DMS153 treated with DMSO at 0.1 percent for 48 hours (cell line): ENCODE data around the gene UGT1A7.
"Not testable (repeated sequence)": the region's sequence is repeated elsewhere in the genome, so short reads cannot be mapped to it uniquely, and the experiment has no call there.

Experiments used
- DNase-seq: peaks from one replicate; lab custom pipeline; 2025; ENCODE audit not compliant: unreplicated experiment; lab: John Stamatoyannopoulos, UW

UGT1A7 gene

GRCh38 chr2:233681521-233682099, at the start of gene UGT1A7:
Gene UGT1A7, plus strand, starts transcription at chr2:233681901. Its CDS starts 37 bp downstream, at chr2:233681938.
- no peak for DNase-seq

GRCh38 chr2:233636306-233636705, 45.4 kb upstream of the UGT1A7 start, which contains the start of gene UGT1A10:
Gene UGT1A10, plus strand, starts transcription at chr2:233636448. Its CDS starts 75 bp downstream, at chr2:233636523.
- not testable (repeated sequence) for DNase-seq

- no peak for DNase-seq
These were observed 42.9 kb upstream of the UGT1A7 start for GRCh38 chr2:233638836-233639235.

GRCh38 chr2:233639860-233640259, 41.8 kb upstream of the UGT1A7 start:
- DNase-seq, result no peak

GRCh38 chr2:233643128-233643527, 38.6 kb upstream of the UGT1A7 start:
- DNase-seq, result no peak

GRCh38 chr2:233646033-233646432, 35.7 kb upstream of the UGT1A7 start:
- DNase-seq, result not testable (repeated sequence)

GRCh38 chr2:233650981-233651380, 30.7 kb upstream of the UGT1A7 start:
- no peak for DNase-seq

- DNase-seq, result no peak
These were observed 30.3 kb upstream of the UGT1A7 start for GRCh38 chr2:233651430-233651829.

- DNase-seq, result no peak
These were observed 27.2 kb upstream of the UGT1A7 start for GRCh38 chr2:233654501-233654900.

GRCh38 chr2:233655043-233655442, 26.7 kb upstream of the UGT1A7 start:
- DNase-seq, result no peak

GRCh38 chr2:233655943-233656342, 25.8 kb upstream of the UGT1A7 start:
- not testable (repeated sequence) for DNase-seq

- DNase-seq, result no peak
These were observed 25.3 kb upstream of the UGT1A7 start for GRCh38 chr2:233656443-233656842.

- no peak for DNase-seq
These were observed 23.1 kb upstream of the UGT1A7 start for GRCh38 chr2:233658610-233659009.

GRCh38 chr2:233663911-233664310, 17.8 kb upstream of the UGT1A7 start:
- no peak for DNase-seq

- DNase-seq, result no peak
These were observed 13.0 kb upstream of the UGT1A7 start for GRCh38 chr2:233668605-233669260.

GRCh38 chr2:233671290-233672161, 10.2 kb upstream of the UGT1A7 start, which contains the start of gene UGT1A9:
Gene UGT1A9, plus strand, starts transcription at chr2:233671898. Its CDS starts 37 bp downstream, at chr2:233671935.
- no peak for DNase-seq

GRCh38 chr2:233672886-233673285, 8.8 kb upstream of the UGT1A7 start:
- no peak for DNase-seq

GRCh38 chr2:233673896-233674295, 7.8 kb upstream of the UGT1A7 start:
- no peak for DNase-seq

- no peak for DNase-seq
These were observed 7.4 kb upstream of the UGT1A7 start for GRCh38 chr2:233674314-233674713.

GRCh38 chr2:233674995-233675394, 6.7 kb upstream of the UGT1A7 start:
- no peak for DNase-seq

- no peak for DNase-seq
These were observed 5.7 kb upstream of the UGT1A7 start for GRCh38 chr2:233676046-233676445.

GRCh38 chr2:233679196-233679595, 2.5 kb upstream of the UGT1A7 start:
- no peak for DNase-seq
